Measurements from ENCODE around the gene SLC43A1.
"Not testable (repeated sequence)": the region's sequence is repeated elsewhere in the genome, so short reads cannot be mapped to it uniquely, and the experiment has no call there.

The SLC43A1 gene

DNA sequence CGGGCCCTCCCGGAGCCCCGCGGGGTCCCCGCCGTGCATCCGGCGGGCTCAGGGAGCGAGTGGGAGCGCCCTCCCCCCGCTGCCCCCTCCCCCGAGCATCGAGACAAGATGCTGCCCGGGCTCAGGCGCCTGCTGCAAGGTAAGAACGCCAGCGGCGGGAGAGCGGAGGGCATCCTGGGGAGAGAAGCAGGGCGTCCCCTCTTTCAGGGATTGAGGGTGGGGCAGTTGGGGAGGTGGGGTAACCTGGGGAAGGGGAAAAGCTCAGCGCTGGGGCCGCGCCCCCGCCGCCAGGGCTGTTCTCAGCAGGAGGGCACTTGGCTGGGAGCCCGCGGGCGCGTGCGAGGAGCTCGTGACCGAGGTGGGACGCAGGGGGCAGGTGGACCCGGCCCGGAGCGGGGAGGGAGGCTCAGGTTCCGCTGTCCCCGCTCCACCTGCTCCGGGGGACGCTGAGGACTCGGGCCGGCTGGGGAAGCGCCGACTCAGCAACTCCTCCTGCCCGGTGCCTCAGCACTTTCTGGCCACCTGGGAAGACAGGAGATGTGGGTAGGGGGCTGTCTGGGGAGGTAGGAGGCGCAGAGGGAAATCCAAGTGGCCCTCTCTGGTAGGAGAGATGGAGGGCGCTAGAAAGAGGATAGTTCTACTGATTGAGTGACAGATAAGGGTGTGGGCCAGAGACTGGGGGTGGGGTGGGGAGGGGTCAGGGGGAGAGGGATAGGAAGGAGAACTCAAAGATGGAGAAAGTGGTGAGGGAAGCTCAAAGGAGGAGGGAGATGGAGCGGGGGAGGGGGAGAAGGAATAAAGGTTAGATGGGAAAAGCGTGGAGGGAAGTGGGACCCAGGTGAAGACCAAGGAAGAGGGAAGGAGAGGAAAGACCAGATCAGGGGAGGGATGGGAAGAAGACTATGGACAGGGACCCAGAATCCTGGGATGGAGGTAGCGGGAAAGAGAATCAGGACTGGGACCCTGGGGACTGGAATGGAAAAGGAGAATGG is 54.4 kb downstream of the SLC43A1 start:
- DNase-seq (ENCODE audit: low read depth), result no peak

DNA sequence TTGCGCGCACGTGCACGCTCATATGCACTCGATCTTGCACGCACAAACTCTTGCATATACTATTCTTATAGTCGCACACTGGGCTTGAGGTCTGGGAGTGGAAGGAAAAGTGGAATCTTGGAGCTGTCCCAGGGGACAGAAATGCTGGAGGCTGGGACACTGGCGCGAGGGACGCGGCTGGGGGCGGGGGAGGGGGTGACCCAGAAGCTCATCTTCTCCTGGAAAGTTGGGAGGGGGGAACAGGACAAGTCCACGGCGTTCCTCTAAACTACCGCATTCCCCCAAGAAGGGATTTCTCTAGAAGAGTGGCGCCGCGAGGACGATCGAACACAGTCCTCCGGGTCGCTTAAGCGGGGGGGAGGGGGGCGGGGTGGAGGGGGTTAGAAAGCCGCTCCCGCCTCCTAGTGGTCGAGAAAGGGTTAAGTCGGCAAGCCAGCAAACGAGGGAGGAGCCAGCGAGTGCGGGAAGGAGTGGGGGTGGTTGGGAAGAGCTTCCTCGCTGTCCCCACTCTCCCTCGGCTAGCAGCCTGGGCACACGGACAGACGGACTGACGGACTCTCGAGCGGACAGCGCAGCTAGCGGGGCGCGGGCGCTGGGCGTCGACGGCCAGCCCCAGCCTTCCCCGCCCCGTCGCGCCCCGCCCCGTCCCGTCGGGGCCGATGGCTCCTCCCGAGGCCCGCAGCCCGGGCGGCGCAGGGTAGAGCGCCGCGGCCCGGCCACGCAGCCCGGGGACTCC is 55.3 kb downstream of the SLC43A1 start, which contains the start of gene RTN4RL2:
RTN4RL2 (plus strand) TSS at position 507 of the 736 bp plus-strand sequence. CDS start 338 bp downstream, outside the sequence.
- DNase-seq (ENCODE audit: low read depth), result no peak

DNA sequence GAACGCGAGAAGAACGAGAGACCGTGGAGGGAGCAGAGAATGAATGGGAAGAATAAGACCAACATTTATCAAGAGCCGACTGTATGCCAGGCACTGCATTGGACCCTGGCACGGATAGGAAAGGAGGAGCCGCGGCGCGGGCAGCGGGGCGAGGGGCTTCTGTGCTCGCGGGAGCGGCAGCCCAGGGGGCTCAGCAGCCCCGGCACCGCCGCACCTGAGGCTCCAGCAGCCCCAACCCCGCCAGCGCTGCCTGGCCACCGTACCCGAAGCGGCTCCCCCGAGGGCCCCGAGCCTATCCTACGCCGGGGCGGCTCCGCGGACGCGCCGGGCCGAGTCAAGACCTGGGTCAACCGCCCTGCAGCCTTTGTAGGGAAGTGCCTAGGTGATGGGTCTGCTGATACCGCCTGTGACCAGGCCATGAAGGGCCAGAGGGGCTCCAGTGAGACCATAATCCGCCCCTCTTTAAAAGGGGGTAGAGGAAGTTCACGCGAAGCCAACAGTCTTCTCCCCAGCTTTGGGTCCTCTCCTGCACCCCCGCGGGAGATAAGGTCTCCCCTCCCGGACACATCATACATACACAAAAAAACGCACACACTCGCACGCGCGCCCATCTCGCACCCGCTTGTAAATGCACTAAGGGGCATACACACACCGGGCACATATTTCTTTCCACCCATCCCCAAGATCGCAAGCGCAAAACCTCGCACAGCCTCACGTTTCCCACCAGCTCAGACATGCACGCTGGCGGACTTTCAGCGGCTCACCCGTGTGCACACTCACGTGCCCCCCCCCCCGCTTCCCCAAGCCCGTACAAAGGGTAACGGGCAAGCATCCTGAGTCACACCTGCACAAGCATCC is 56.1 kb downstream of the SLC43A1 start:
- no peak for DNase-seq (ENCODE audit: low read depth)

DNA sequence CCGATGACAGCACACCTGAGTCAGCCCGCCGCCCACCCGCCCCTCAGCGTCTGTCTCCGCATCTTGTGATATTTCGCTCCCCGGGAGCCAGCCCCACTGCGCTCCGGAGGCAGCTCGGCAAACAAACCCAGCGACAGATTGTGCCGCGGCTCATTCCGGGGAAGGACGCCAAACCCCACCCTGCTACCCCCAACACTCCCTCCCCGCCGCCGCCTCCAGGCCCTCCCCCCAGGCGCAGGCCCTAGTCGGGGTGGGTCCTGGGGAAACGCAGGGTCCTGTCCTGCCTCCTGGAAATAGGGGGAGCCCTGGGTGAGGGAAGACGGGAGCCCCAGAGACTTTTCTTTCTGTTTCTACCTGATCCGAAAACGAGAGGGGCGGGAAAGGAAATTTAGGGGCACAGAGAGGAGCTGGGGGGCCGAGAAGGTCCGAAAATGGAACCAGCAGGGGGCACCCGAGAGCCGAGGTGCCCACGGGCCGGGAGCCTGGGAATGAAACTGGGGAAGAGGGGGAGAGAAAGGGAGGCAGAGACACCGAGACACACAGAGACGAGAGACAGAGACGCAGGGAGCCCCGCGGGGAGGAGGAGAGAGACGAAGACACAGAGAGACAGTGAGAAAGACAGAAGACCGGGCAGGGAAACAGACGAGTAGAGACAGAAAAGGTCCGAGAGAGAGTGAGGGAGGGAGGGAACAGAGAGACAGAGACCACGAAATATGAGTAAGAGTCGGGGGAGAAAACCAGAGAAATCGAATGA is 56.9 kb downstream of the SLC43A1 start:
- DNase-seq (ENCODE audit: low read depth), result no peak

DNA sequence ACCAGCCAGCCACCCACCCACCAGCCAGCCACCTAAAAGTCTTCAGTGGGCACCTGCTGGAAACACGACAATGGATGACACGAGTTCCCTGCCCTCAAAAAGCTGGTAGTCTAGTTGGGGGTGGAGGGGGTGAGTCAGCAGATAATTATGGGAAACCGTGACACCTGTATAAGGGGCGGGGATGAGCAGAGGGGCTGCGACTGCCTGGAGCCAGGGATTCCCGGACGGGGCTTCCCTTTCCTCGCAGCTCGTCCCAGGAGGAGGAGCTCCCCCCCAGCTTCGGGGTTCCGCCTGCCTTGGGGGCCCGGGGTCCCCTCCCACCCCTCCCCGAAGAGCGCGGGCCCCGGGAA is 57.5 kb downstream of the SLC43A1 start:
- no peak for DNase-seq (ENCODE audit: low read depth)

DNA sequence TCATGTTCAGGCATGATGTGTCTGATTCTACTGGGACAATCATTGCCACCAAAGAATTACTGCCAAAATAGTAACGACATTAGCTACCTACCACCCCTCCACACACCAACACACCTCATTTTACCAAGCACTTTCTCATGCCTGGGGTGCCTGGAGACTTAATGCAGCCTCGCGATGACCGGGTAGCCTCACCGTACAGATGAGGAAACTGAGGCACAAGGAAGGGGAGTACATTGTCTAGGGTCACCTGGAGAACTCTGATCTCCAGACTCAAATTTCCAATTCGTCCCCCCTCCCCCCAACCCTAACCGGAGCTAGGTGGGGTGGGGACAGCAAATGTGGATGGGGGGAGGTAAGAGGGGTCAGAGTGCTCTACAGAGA is 57.9 kb downstream of the SLC43A1 start:
- no peak for DNase-seq (ENCODE audit: low read depth)

DNA sequence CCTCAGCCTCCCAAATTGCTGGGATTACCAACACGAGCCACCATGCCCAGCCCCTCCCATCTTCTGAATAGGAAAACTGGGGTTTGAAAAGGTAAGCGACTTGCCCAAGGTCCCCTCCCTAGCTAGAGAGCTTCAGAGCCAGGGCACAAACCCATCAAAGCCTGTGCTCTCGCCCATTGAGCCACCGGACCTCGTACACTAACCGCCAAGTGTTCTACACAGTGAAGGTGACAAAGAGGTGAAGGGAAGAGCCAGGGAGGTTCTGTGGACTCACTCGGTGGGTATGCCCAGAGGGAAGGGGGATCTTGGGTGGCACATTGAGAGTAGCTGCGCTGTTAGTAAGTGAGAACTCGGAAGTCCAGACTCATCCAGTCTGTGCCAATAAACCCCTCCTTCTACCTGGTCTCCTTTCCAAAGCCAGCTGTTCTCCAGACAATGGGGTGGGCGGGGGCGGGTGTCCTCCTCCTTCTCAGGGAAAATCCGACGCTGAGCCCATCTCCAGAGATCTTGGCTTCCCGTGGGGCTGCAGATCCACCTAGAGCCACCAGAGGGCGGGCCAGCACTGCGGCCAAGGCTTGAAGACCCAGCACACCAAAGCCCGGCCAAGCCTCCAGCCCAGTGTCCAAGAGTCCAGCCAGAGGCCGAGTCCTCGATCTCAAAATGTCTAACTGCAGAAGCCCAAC is 58.4 kb downstream of the SLC43A1 start:
- peak; percentile 66 for DNase-seq (ENCODE audit: low read depth)

DNA sequence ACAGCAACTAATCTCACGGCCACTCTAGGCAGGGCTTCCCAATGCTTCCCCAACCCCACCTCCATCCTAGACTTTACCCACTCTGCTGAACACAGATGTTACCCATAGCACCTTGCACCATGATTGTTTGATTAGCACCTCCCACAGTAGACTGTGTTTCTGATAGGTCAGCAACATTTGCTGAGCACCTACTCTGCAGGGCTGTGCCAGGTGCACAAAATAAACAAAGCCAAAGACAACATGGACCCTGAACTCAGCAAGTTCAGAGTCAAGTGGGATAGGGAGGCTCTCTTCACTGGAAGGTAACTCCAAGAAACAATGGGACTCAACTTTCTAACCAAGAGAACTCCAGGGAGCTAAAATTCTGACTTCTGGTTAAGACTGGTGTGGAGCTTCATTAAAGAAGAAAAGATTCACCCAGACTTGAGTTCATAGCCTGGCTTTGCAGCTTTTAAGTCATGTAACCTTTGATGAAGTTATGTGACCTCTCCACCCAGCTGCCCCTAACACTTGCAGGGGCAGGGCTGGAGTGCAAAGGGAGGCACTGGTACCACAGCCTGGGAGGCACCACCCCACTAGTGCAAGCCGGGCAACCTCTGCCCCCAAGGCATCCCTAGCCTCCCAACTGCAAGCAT is 61.8 kb downstream of the SLC43A1 start:
- no peak for DNase-seq (ENCODE audit: low read depth)

DNA sequence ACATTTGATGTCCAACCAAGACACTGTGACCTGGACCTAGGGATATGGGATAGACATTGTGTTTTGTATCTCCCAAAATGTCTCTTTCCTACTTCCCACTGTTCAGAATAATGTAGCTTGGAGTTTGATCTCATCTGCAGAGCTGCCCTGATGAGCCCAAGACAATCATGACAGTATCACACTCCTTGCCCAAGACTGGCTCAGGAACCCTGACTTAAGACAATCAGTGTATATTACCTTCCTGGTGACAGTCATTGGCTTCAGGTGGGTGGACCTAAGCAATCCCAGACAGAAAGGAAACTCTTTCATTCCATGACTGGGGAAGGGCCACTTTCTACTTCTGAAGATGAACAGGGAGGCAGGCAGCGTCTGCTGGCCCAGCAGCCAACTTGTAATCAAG is 69.4 kb downstream of the SLC43A1 start:
- no peak for DNase-seq (ENCODE audit: low read depth)

DNA sequence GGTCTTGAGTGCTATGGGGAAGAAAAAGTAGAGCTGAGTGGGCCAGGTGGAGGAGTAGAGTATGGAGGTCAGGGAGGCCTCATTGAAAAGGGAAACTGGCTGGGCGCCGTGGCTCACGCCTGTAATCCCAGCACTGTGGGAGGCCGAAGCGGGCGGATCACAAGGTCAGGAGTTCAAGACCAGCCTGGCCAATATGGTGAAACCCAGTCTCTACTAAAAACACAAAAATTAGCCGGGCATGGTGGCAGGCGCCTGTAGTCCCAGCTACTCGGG is 70.4 kb downstream of the SLC43A1 start:
- not testable (repeated sequence) for DNase-seq (ENCODE audit: low read depth)

DNA sequence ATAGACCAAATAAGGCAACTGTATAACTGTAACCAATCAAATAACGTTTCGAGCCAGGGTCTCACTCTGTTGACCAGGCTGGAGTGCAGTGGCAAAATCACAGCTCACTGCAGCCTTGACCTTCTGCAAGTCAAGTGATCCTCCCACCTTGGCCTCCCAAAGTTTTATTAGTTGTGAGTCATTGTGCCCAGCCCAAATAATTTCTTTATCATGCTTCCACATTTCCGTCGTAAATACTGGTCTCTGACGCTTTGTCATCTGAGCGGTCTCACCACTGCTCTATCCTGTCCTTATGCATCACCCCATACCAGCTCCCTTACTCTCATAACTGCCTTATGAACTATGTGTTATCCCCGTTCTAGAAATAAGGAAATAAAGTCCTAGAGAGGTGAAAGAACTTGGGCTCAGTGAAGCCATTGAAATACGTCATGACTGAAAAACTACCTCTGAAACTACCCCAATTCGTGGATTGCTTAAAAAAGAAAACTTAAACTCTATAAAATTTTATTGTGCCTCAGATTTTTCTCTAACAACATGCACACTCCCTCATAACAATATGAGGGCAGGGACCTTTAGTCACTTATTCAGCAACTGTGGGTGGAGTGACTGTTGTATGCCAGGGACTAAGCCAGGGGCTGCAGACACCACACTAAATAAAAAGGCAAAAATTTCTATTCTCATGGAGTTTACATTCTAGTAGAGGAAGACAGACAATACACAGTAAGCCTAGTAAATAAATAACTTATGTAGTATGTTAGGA is 71.0 kb downstream of the SLC43A1 start:
- DNase-seq (ENCODE audit: low read depth), result no peak

DNA sequence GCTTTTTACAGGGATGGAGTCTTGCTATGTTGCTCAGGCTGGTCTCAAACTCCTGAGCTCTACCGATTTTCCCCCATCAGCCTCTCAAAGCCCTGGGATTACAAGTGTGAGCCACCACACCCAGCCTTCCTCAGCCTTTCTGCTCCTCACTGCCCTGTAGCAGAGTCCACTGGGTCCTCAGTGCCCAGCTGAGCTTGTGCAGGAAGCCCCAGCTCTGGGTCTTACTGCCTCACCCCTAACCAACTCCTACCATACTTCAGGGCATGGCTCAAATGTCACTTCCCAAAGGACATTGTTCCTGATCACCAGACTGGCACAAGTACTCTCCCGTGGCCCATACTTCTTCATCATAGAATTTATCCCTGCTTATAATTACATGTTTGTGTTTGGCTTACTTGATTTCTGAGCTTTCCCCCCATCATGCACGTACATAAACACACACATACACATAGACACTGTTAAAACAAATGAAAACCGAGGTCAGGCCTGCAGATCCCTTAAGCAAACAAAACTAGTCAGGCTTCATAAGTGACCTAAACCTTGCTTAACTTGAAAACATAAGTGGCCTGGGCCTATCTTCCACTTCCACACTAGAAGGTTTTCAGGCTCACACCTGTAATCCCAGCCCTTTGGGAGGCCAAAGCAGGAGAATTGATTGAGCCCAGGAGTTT is 74.6 kb downstream of the SLC43A1 start:
- no peak for DNase-seq (ENCODE audit: low read depth)

DNA sequence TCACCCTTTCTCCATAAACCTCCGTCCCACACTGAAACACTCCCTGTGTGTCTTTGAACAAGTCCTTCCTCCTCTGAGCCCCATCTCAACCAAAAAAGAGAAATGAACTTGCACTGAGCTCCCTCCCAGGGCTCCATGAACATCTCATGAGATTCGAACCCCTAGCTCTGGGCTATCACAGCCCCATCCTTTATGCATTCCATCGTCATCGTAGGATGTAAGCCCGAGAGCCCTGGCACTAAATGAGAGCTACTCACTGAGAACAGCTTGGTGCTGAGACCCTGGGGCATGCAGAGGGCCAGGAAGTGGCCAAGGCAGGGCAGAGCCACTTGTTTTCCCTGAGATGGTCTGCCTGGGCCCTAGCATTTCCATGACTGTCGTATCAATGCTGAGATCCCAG is 75.7 kb downstream of the SLC43A1 start:
- DNase-seq (ENCODE audit: low read depth), result no peak

DNA sequence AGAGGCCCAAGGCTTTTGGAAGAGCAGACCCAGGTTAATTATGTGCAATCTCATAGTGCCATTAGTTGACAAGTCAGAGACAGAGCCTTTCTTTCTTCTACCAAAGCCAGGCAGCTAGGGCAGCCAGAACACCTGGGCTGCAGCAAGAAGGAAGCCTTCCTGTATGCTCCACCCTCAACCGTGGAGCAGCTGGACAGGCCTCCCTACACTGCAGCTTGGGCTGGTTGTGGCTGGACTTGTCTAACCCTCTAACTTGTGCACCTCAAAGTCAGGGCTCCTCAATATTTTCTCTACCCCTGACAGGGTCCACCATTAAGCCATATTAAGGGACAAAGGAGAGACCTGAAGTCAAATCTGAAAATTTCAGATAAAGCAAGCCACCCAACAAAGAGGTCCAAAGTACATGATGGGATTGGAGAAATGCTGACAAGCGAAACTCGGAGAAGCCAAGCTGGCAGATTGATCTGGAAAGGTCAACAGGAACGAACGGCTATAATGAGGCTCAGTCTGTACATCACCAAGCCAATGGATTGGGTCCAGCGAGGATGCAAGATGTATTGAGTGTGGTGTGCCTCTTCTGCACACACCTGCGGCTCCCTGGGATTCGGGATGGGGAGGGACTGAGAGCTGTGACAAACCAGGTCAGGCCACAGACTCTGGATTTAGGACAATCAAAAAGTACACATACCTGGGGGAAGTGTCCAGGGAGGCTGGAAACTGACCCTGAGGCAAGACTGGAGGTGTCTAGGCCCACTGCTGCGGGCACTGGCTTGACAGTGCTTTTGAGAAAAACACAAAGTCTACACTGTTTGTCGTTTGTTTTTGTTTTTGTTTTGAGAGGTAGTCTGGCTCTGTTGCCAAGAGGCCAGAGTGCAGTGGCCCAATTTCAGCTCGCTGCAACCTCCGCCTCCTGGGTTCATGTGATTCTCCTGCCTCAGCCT is 76.9 kb downstream of the SLC43A1 start:
- DNase-seq (ENCODE audit: low read depth), result no peak

DNA sequence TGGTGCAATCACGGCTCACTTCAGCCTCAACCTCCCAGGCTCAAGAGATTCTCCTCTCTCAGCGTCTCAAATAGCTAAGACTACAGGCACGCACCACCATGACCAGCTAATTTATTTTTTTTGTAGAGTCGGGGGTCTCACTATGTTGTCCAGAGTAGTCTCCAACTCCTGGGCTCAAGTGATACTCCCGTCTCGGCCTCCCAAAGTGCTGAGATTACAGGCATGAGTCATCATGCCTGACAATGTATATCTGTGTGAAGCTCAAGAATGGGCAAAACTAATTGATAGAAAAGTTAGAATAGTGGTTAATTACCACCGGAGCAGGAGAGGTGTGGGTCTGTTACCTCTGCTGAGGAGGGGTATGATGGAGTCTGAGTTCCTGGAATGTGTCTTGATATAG is 79.5 kb downstream of the SLC43A1 start:
- no peak for DNase-seq (ENCODE audit: low read depth)

DNA sequence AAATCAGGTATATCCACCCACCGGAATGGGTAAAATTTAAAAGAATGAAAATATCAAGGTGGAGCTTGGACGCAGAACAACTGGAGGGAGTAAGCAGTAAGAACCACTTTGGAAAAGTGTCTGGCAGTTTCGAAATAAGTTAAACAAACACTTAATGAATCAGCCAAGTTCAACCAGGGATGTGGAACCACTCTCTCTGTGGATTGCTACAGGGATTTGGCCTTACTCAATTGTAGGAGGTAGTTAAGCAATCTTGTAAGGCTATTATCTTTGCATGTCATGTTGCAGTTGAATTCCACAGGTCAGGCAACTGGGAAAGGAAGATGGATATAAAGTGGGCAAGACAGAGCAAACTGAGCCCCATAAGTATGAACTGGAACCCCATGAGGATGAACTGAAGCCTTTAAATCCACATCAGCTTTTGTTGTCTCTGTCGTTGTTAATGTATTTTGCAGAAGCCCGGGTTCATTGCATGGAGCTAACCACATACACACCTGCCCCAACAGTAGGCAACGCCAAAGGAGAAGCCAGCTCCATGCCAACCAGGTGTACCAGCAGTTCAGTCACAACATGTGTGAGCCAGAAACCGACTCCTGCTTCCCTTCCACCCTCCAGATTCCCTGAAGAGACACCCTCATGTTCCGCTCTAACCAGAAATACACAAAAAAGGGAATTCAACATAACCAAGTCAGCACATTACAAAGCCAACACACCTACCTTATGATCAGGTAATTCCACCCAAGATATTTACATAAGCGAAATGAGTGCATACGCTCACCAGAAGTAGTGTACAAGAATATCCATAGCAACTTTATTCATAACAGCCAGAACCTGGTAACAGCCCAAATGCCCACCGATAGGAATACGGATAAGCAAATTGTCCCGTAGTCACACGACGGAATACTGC is 80.6 kb downstream of the SLC43A1 start:
- DNase-seq (ENCODE audit: low read depth), result no peak
